Loucy (cell line): Measurements from ENCODE around the gene CRYBA4.

Experiments
- H2AFZ ChIP-seq: fragments of 200-600 bp; sonication (generic); 2 replicates; pipeline ENCODE4 v1.6.0; 2016; ENCODE audit warnings: antibody characterized with exemption, mild to moderate bottlenecking, low read length, moderate library complexity
- H3F3A ChIP-seq: fragments of 200-600 bp; 2 replicates; pipeline ENCODE4 v1.6.0; 2016; ENCODE audit warnings: antibody characterized with exemption, low read depth, mild to moderate bottlenecking
- H3K27me3 ChIP-seq: fragments of 200-600 bp; sonication (generic); 2 replicates; pipeline ENCODE4 v1.6.1; 2014; ENCODE audit warnings: low read length, mild to moderate bottlenecking; ENCODE audit not compliant: insufficient read depth, poor library complexity, severe bottlenecking
- H3K36me3 ChIP-seq: fragments of 200-600 bp; sonication (generic); 2 replicates; pipeline ENCODE4 v1.6.1; 2016; ENCODE audit warnings: low read length; ENCODE audit not compliant: insufficient read depth
- H3K4me1 ChIP-seq: fragments of 200-600 bp; sonication (generic); 2 replicates; pipeline ENCODE4 v1.5.1; 2014; ENCODE audit warnings: low read length, mild to moderate bottlenecking; ENCODE audit not compliant: insufficient read depth, poor library complexity, severe bottlenecking
- H3K4me2 ChIP-seq: fragments of 200-600 bp; sonication (generic); 2 replicates; pipeline ENCODE4 v1.6.0; 2014; ENCODE audit warnings: antibody characterized with exemption, low read length, low read depth, mild to moderate bottlenecking; ENCODE audit not compliant: poor library complexity, severe bottlenecking
- H3K4me3 ChIP-seq: fragments of 200-600 bp; sonication (generic); 2 replicates; pipeline ENCODE4 v1.5.1; 2014; ENCODE audit warnings: low read length, mild to moderate bottlenecking, mixed read lengths; ENCODE audit not compliant: poor library complexity, severe bottlenecking
- H3K79me2 ChIP-seq: fragments of 200-600 bp; sonication (generic); 2 replicates; pipeline ENCODE4 v1.6.1; 2014; ENCODE audit warnings: low read length; ENCODE audit not compliant: insufficient read depth
- H3K9ac ChIP-seq: fragments of 200-600 bp; sonication (generic); 2 replicates; pipeline ENCODE4 v1.6.0; 2014; ENCODE audit warnings: mild to moderate bottlenecking, low read depth, low read length, moderate library complexity; ENCODE audit not compliant: poor library complexity, severe bottlenecking
- H3K9me2 ChIP-seq: fragments of 200-600 bp; sonication (generic); replicated peaks from 2 replicates; pipeline ENCODE4 v1.6.1; 2016; ENCODE audit warnings: low read depth, low read length, mixed read lengths
- H3K9me3 ChIP-seq: fragments of 200-600 bp; sonication (generic); 2 replicates; pipeline ENCODE4 v1.6.1; 2014; ENCODE audit warnings: mild to moderate bottlenecking, antibody characterized with exemption, low read length, low read depth; ENCODE audit not compliant: insufficient read depth
- H4K20me1 ChIP-seq: fragments of 200-600 bp; sonication (generic); 2 replicates; pipeline ENCODE4 v1.6.0; 2014; ENCODE audit warnings: antibody characterized with exemption, low read length, mild to moderate bottlenecking; ENCODE audit not compliant: insufficient read depth, poor library complexity, severe bottlenecking
- CTCF ChIP-seq: fragments of 200-600 bp; sonication (generic); conservative IDR thresholded peaks from 2 replicates; pipeline ENCODE4 v1.5.1; 2014; ENCODE audit warnings: mild to moderate bottlenecking, antibody characterized with exemption, low read length
- EZH2phosphoT487 ChIP-seq: fragments of 200-600 bp; IDR thresholded peaks from 2 replicates; pipeline ENCODE4 v1.6.1; 2018; ENCODE audit warnings: antibody characterized with exemption, mild to moderate bottlenecking, moderate library complexity, borderline replicate concordance

The CRYBA4 gene

GRCh38 chr22:26620197-26620596 is 1.6 kb upstream of the CRYBA4 start:
- no peaks in the 10 kb centered on the region for H3K27me3 ChIP-seq
- H2AFZ ChIP-seq = no peak overlapping the region
- no peaks in the 10 kb centered on the region for H3F3A ChIP-seq
- no peak overlapping the region for H3K4me3 ChIP-seq
- TF ChIP-seq CTCF (no peak), EZH2phosphoT487 (no peak)
- no peak overlapping the region for H3K4me2 ChIP-seq
- no peaks in the 10 kb centered on the region for H3K9me3 ChIP-seq
- H4K20me1 ChIP-seq = no peaks in the 10 kb centered on the region
- H3K79me2 ChIP-seq = no peaks in the 10 kb centered on the region
- H3K4me1 ChIP-seq = peaks cover 18% of the 10 kb centered on the region
- H3K36me3 ChIP-seq = no peaks in the 10 kb centered on the region
- no peak overlapping the region for H3K9ac ChIP-seq
- H3K9me2 ChIP-seq = no peaks in the 10 kb centered on the region

GRCh38 chr22:26623984-26624383 is 2.2 kb downstream of the CRYBA4 start:
- H3K36me3 ChIP-seq = no peaks in the 10 kb centered on the region
- no peaks in the 10 kb centered on the region for H4K20me1 ChIP-seq
- H3K9me3 ChIP-seq = no peaks in the 10 kb centered on the region
- no peak for TF ChIP-seq CTCF
- no peak for TF ChIP-seq EZH2phosphoT487
- H3K9ac ChIP-seq = no peak overlapping the region
- H3K4me3 ChIP-seq = no peak overlapping the region
- no peaks in the 10 kb centered on the region for H3K79me2 ChIP-seq
- no peaks in the 10 kb centered on the region for H3K9me2 ChIP-seq
- H3K4me1 ChIP-seq = peaks cover 13% of the 10 kb centered on the region
- 0 out of 2 replicates have a peak, but pooled peaks cover 3% of the 10 kb centered on the region for H3F3A ChIP-seq
- H3K27me3 ChIP-seq = no peaks in the 10 kb centered on the region
- H2AFZ ChIP-seq = no peak overlapping the region
- H3K4me2 ChIP-seq = no peak overlapping the region

- H2AFZ ChIP-seq = no peak overlapping the region
- TF ChIP-seq EZH2phosphoT487 (no peak), CTCF (no peak)
- no peaks in the 10 kb centered on the region for H3K9me3 ChIP-seq
- H3K4me3 ChIP-seq = no peak overlapping the region
- H3K9ac ChIP-seq = no peak overlapping the region
- H3K4me1 ChIP-seq = peaks cover 13% of the 10 kb centered on the region
- no peaks in the 10 kb centered on the region for H3K36me3 ChIP-seq
- H3K4me2 ChIP-seq = no peak overlapping the region
- no peaks in the 10 kb centered on the region for H4K20me1 ChIP-seq
- H3F3A ChIP-seq = 0 out of 2 replicates have a peak, but pooled peaks cover 3% of the 10 kb centered on the region
- no peaks in the 10 kb centered on the region for H3K79me2 ChIP-seq
- H3K27me3 ChIP-seq = no peaks in the 10 kb centered on the region
- H3K9me2 ChIP-seq = no peaks in the 10 kb centered on the region
Observed at GRCh38 chr22:26624803-26625202, 3.0 kb downstream of the CRYBA4 start.
